GM18505 (cell line): ENCODE results near the gene WIZ.
"Not testable (repeated sequence)": the region's sequence is repeated elsewhere in the genome, so short reads cannot be mapped to it uniquely, and the experiment has no call there.

ENCODE experiments used
- ATAC-seq: cut with Tn5 transposase; IDR thresholded peaks from one replicate; pipeline ENCODE4 v1.9.1; 2021; ENCODE audit not compliant: unreplicated experiment
- POLR2A ChIP-seq: IDR thresholded peaks from 4 replicates; pipeline ENCODE4 v1.6.1; 2011; ENCODE audit warnings: borderline replicate concordance; ENCODE audit not compliant: insufficient read depth, insufficient read length; ENCODE audit errors: extremely low read depth

The WIZ gene

DNA sequence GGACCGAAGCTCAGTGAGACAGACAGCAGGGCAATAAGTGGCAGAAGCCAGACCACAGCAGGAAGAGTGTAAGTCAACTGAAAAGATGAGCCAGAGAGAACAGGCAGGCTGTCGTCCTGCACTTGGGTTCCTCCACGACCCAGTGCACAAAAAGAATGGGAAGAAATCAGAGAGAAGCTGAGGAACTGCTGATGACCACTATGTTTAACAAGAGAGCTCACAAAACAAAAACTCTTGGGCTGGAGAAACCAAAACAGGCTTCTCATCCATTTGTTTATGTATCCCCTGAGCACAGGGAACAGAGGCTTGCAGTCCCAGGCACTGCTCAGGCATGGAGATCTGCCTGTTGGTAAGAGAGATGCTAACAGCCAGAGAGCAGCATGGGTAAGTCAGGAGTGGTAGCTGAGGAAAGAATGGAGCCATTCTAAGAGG is 45.0 kb downstream of the WIZ start:
- no peak for TF ChIP-seq POLR2A
- no peak for ATAC-seq

- no peak for ATAC-seq
- no peak for TF ChIP-seq POLR2A
Measured at GRCh38 chr19:15404097-15404779, 45.5 kb downstream of the WIZ start.

GRCh38 chr19:15403151-15403531 is 46.6 kb downstream of the WIZ start:
- TF ChIP-seq POLR2A: no peak
- no peak for ATAC-seq

DNA sequence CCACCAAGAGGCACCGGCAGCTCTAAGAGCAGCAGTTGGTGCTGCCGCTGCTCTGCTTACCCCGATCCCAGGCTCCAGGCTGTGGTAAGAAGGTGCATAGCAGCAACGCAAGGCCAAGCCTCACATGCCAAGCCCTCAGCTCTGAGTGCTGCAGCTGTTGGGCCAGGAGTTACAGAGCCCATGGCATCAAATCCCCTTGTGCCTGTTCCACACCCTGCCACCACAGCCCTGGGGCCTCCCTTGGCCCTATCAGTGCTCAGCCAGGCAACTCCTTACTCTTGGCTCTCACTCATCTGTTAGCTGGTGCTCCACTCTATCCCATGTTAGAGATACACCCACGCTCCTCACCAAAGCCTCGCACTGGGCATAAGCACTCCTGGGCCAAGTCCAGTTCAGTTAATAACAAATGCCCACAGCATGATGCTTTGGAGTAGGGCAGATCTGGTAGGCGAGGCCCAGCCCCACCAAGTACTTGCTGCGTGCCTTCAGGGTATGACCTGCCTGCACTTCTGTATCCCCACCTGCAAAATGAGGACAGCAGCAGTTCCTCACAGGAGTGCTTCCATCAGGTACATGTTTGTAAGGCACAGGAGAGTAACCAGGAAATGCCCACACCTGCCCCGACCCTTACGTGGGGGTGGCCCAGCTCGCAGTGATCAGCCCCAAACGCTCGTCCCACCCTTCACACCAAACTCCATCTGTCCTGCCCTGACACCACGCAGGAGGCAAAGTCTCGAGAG is 47.2 kb downstream of the WIZ start:
- no peak for ATAC-seq
- no peak for TF ChIP-seq POLR2A

GRCh38 chr19:15401397-15401710 is 48.4 kb downstream of the WIZ start:
- no peak for ATAC-seq
- TF ChIP-seq POLR2A: no peak

- TF ChIP-seq POLR2A: no peak
- no peak for ATAC-seq
Measured at GRCh38 chr19:15400521-15401396, 49.0 kb downstream of the WIZ start.

DNA sequence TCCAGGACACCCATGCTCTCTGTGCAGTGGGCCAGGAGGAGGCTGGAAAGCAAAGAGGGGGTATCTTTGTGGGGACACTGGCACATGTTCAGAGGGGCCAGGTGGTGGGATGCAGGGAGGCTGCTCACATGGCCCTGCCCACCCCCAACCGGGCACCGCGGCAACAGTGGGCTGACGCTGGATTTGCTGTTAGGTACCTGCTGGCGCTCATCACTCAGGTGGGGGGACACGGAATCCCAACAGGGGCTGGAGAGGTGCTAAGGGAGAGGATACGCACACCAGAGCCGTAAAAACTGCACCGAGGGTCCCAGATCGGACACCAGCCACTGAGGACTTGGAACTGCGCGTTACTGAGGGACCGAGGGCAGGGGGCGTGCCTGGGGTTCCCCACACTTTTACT is 50.1 kb downstream of the WIZ start:
- no peak for ATAC-seq
- no peak for TF ChIP-seq POLR2A

- ATAC-seq: no peak
- no peak for TF ChIP-seq POLR2A
Measured at GRCh38 chr19:15399234-15399515, 50.6 kb downstream of the WIZ start.

DNA sequence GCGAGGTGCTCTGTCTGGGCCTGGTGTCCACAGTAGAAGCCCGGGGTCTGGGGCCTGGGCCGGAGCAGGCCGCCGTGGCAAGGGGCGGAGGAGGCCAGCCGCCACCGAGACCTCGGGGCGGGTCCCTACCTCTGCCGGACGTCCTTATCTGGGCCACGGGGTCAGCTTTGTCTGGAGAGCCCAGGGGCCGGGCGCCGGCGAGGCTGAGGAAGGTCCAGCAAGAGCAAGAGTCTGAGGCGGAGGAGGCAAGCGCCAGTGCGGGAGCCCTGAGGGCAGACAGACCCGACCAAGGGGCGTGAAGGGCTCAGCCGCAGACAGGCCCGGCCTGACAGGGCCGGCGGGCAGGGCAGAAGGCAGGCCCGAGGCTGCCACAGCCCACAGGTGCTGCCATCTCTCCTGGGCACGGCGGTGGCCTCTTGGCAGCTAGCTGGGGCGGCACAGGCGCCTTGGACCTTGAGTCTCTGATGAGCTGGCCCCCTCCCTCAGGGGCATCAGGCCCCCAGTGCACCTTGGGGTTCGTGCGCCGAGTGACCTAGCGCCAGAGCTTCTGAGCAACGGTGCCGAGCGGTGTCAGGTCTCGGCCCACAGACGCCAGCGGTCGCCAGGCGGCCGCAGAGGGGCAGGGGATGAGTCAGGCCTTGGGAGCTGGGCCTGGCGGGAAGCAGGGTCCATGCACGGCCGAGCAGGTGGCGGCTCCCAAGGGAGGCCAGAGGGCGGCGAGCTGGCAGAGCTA is 51.1 kb downstream of the WIZ start:
- TF ChIP-seq POLR2A: no peak
- no peak for ATAC-seq

- ATAC-seq: no peak
- TF ChIP-seq POLR2A: no peak
Measured at GRCh38 chr19:15397782-15398181, 52.0 kb downstream of the WIZ start.

DNA sequence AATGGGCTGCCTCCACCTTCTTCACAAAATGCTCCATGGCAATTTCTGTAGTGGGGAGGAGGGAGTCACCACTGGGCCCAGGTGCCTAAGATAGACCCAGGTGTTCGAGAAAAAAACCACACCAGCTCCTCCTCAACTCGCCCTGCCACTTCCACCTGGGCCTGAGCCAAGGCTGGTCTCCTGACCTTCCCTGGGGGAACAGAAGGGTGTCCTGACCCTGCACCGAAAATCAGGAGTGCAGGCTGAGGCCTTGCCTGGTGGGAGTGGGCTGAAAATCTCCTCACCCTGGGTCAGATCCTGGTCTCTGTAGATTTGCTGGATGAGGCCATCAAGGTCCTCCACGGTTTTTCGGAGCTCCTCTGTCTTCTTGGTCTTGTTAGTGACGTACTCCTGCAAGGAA is 52.5 kb downstream of the WIZ start:
- ATAC-seq: no peak
- no peak for TF ChIP-seq POLR2A

DNA sequence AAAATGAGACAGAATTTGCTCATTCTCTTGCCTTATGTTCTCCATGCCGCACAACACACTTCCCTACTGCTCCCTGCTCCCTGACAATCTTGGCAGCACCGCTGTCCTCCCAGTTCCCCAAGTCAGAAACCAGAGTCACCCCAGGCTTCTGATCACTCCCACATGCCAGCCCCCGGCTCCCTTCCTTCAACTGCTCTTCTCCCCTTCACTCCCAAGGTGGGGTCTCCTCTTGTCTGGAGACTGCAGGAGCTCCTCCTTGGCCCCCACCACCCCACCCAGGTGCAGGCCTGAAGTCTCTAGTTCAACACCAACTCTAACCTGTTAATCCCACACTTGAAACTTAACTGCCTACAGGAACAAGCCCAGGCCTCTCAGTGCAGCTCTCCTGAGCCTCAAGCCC is 53.3 kb downstream of the WIZ start:
- TF ChIP-seq POLR2A: no peak
- no peak for ATAC-seq

GRCh38 chr19:15395251-15395650 is 54.5 kb downstream of the WIZ start:
- ATAC-seq: not testable (repeated sequence)
